OCI-LY3 (cell line): Measurements from ENCODE around the gene SMTNL2.

Experiments used
- H2AFZ ChIP-seq: fragments of 200-600, 300-600 bp; shearing (Covaris generic); 2 replicates; pipeline ENCODE4 v1.6.0; 2014; ENCODE audit warnings: antibody characterized with exemption, low read depth, low read length
- H3K27ac ChIP-seq: fragments of 200-600, 300-600 bp; sonication (generic); 2 replicates; pipeline ENCODE4 v1.5.1; 2014; ENCODE audit warnings: mild to moderate bottlenecking, low read length, moderate library complexity, mixed read lengths
- H3K27me3 ChIP-seq: fragments of 200-600, 300-600 bp; sonication (generic); 2 replicates; pipeline ENCODE4 v1.6.1; 2014; ENCODE audit warnings: low read depth, low read length, mixed read lengths
- H3K36me3 ChIP-seq: fragments of 200-600, 300-600 bp; sonication (generic); replicated peaks from 2 replicates; pipeline ENCODE3; 2014; ENCODE audit warnings: low read depth, low read length, mixed read lengths
- H3K4me1 ChIP-seq: fragments of 300-600, 200-600 bp; sonication (generic); 2 replicates; pipeline ENCODE4 v1.6.1; 2014; ENCODE audit warnings: low read length, mixed read lengths
- H3K4me2 ChIP-seq: fragments of 200-600, 300-600 bp; sonication (generic); 2 replicates; pipeline ENCODE4 v1.6.1; 2014; ENCODE audit warnings: low read length, mixed read lengths
- H3K4me3 ChIP-seq: fragments of 300-600, 200-600 bp; sonication (generic); 2 replicates; pipeline ENCODE4 v1.5.1; 2014; ENCODE audit warnings: antibody characterized with exemption, mild to moderate bottlenecking, low read length, moderate library complexity
- H3K79me2 ChIP-seq: fragments of 300-600, 200-600 bp; shearing (Covaris generic); 2 replicates; pipeline ENCODE4 v1.6.1; 2014; ENCODE audit warnings: mild to moderate bottlenecking, low read length, mixed read lengths
- H3K9ac ChIP-seq: fragments of 300-600, 200-600 bp; shearing (Covaris generic); 2 replicates; pipeline ENCODE4 v1.6.0; 2014; ENCODE audit warnings: mild to moderate bottlenecking, low read length, moderate library complexity
- H3K9me3 ChIP-seq: fragments of 200-600, 300-600 bp; shearing (Covaris generic); 2 replicates; pipeline ENCODE4 v1.6.1; 2014; ENCODE audit warnings: low read length, mixed read lengths; ENCODE audit not compliant: insufficient read depth
- H4K20me1 ChIP-seq: fragments of 200-600, 300-600 bp; sonication (generic); 2 replicates; pipeline ENCODE4 v1.6.1; 2016; ENCODE audit warnings: low read length, mixed read lengths; ENCODE audit not compliant: insufficient read depth
- EZH2phosphoT487 ChIP-seq: fragments of 200-600 bp; shearing (Covaris generic); IDR thresholded peaks from 2 replicates; pipeline ENCODE4 v1.6.1; 2018; ENCODE audit warnings: antibody characterized with exemption, mixed run types, low read depth
- TF ChIP-seq, protein P1 (sequence below): fragments of 200-600, 300-600 bp; sonication (generic); IDR thresholded peaks from 2 replicates; pipeline ENCODE4 v1.5.1; 2014; ENCODE audit warnings: antibody characterized with exemption, low read length, low read depth

The SMTNL2 gene

DNA sequence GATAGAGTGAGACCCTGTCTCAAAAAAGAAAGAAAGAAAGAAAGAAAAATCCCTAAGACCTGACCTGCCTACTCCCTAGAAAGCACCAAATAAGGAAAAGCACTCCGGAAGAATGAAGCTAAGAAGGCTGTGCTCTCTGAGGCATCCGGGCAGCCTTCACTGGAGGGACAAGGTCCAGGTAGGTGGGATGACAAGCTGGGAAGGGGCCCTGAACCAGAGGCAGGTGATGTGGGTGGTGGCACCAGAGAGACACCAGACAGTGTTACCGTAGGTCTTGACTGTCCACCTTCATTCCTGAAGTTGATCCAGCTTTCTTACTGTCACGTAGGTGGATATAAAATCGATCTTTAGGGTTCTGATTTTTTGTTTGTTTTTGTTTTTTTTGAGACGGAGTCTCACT, 26.3 kb downstream of the SMTNL2 start:
- peaks cover 25% of the 10 kb centered on the region for H3K27me3 ChIP-seq
- H3K36me3 ChIP-seq, result no peaks in the 10 kb centered on the region
- H3K27ac ChIP-seq, result no peak overlapping the region
- no peaks in the 10 kb centered on the region for H3K9me3 ChIP-seq
- H3K4me3 ChIP-seq, result no peak overlapping the region
- TF ChIP-seq, protein P1, sequence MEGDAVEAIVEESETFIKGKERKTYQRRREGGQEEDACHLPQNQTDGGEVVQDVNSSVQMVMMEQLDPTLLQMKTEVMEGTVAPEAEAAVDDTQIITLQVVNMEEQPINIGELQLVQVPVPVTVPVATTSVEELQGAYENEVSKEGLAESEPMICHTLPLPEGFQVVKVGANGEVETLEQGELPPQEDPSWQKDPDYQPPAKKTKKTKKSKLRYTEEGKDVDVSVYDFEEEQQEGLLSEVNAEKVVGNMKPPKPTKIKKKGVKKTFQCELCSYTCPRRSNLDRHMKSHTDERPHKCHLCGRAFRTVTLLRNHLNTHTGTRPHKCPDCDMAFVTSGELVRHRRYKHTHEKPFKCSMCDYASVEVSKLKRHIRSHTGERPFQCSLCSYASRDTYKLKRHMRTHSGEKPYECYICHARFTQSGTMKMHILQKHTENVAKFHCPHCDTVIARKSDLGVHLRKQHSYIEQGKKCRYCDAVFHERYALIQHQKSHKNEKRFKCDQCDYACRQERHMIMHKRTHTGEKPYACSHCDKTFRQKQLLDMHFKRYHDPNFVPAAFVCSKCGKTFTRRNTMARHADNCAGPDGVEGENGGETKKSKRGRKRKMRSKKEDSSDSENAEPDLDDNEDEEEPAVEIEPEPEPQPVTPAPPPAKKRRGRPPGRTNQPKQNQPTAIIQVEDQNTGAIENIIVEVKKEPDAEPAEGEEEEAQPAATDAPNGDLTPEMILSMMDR, result no peak
- TF ChIP-seq EZH2phosphoT487, result no peak
- no peak overlapping the region for H3K9ac ChIP-seq
- H3K4me2 ChIP-seq, result no peak overlapping the region
- no peaks in the 10 kb centered on the region for H3K4me1 ChIP-seq
- no peak overlapping the region for H2AFZ ChIP-seq
- H3K79me2 ChIP-seq, result no peaks in the 10 kb centered on the region
- H4K20me1 ChIP-seq, result no peaks in the 10 kb centered on the region

DNA sequence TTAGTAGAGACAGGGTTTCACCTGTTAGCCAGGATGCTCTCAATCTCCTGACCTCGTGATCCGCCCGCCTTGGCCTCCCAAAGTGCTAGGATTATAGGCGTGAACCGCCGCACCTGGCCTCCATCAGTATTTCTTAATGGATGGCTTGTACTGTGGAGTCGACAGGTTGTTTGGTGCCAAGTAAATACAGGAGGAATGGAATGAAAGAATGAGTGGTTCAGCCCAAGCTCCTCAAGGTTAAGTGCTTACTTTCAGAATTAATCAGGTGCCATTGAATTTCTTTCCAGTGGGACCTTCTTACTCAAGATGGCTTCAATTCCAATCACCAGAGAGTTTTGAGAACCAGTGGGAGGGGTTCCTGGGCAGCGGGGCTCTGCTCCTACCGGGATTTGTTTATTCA, 32.1 kb downstream of the SMTNL2 start:
- no peaks in the 10 kb centered on the region for H3K36me3 ChIP-seq

DNA sequence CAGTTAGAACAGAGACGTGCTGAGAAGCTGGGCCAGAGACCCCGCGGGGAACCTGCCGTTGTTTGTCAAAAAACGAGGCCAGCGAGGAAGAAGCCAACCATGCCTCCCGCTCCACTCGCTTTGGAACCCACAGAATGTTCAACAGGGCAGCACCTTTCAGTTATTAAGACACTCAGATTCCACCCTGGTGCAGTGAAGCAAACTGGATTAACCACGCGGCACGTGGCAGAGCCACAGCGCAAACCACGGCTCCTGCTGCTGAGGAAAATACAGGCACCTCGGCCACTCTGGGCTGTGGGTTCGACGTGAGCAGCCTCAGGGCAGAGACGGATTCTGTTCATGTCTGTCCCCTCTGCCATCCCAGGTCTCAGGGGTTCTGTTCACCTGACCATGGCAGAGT, 32.8 kb downstream of the SMTNL2 start:
- no peak overlapping the region for H3K4me3 ChIP-seq
- H3K4me1 ChIP-seq, result no peaks in the 10 kb centered on the region
- no peaks in the 10 kb centered on the region for H4K20me1 ChIP-seq
- no peaks in the 10 kb centered on the region for H3K9me3 ChIP-seq
- no peak overlapping the region for H2AFZ ChIP-seq
- H3K27ac ChIP-seq, result no peak overlapping the region
- no peak overlapping the region for H3K4me2 ChIP-seq
- TF ChIP-seq, protein P1, result no peak
- no peak for TF ChIP-seq EZH2phosphoT487
- H3K36me3 ChIP-seq, result no peaks in the 10 kb centered on the region
- no peak overlapping the region for H3K9ac ChIP-seq
- no peaks in the 10 kb centered on the region for H3K79me2 ChIP-seq
- H3K27me3 ChIP-seq, result peaks cover 1% of the 10 kb centered on the region; the same call in 1 of the 2 replicates

More for the DNA sequence above, 32.1 kb downstream of the SMTNL2 start:
- no peaks in the 10 kb centered on the region for H3K4me1 ChIP-seq
- H3K79me2 ChIP-seq, result no peaks in the 10 kb centered on the region
- H3K4me3 ChIP-seq, result no peak overlapping the region
- TF ChIP-seq, protein P1, result no peak
- no peak for TF ChIP-seq EZH2phosphoT487
- no peaks in the 10 kb centered on the region for H4K20me1 ChIP-seq
- no peaks in the 10 kb centered on the region for H3K9me3 ChIP-seq
- no peak overlapping the region for H3K4me2 ChIP-seq
- H3K27ac ChIP-seq, result no peak overlapping the region
- H2AFZ ChIP-seq, result no peak overlapping the region
- H3K27me3 ChIP-seq, result no peaks in the 10 kb centered on the region; the same call in 1 of the 2 replicates
- no peak overlapping the region for H3K9ac ChIP-seq

DNA sequence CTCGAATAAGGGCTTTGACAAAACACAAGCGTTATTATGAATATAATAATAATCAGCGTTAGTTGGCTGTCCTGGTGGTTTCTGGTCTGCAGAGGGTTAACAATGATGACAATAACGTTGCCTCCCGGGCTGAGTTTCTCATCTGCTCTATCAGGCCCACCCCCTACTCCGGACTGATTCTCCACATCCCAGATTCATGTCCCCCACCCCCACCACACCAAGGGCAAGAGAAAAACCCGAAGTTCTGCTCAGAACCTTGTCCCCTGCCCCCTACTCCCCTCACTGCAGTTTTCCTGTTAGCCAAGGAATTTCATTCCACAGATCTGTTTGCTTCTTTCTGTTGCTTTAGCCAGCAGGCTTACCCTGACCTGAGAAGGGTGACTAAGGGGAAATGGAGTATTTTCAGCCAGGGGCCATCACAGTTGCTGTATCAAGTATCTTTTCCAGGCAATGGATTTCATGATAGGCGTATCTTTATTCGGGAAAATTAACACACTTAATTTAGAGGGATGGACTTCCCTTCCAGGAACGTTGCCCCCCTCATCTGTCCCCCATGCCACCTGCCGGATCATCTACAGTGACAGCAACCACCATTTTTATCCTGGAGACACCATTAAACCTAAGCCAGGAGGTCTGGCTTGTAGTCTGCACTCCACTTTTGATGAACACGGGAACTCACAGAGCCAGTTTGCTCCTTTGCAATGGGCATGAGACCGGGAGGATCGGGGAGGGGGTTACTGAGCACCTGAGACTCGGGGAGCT, 33.4 kb downstream of the SMTNL2 start:
- Histone ChIP-seq H3K79me2 (no peaks in the 10 kb centered on the region), H3K27ac (no peak overlapping the region), H3K36me3 (no peaks in the 10 kb centered on the region), H3K4me1 (no peaks in the 10 kb centered on the region), H2AFZ (no peak overlapping the region), H4K20me1 (no peaks in the 10 kb centered on the region), H3K27me3 (peaks cover 5% of the 10 kb centered on the region; the same call in 1 of the 2 replicates), H3K4me2 (no peak overlapping the region), H3K4me3 (no peak overlapping the region), H3K9ac (no peak overlapping the region), H3K9me3 (no peaks in the 10 kb centered on the region)
- no peak for TF ChIP-seq EZH2phosphoT487
- TF ChIP-seq, protein P1, result no peak
